ENCODE data around the gene POP5. TPM values are rescaled to one million over a fixed set of nuclear protein-coding genes. Genes with fewer than 3 reads are reported as not detected.
"Not testable (repeated sequence)": the region's sequence is repeated elsewhere in the genome, so short reads cannot be mapped to it uniquely, and the experiment has no call there.

POP5 gene
- total and polyA plus RNA-seq, 12 donors = 31.4 to 158 (median 68.9) TPM

DNA sequence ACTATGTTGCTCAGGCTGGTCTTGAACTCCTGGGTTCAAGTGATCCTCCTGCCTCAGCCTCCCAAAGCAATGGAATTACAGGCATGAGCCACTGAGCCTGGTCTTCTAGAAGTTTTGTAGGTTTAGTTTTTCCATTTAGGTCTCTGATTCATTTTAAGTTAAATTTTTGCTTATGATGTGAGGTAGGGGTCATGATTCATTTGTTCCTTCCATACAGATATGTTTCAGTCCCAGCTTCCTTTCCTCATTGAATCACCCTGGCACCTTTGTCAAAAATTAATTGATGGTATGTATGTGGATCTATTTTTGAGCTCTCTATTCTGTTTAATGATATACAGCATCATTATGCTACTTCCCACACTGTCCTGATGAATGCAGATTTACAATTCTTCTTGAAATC is 33.6 kb upstream of the POP5 start:
- H3K9me3 ChIP-seq (replicated peaks in 1 of 3) = no peaks in the 10 kb centered on the region
- intact Hi-C loops (cut with DNase I) = no loop called here
- no peaks in the 10 kb centered on the region for H3K4me1 ChIP-seq (replicated peaks in 1 of 2)
- H3K36me3 ChIP-seq (replicated peaks in 1 of 2) = no peaks in the 10 kb centered on the region
- H3K27ac ChIP-seq = no peak overlapping the region
- H3K27me3 ChIP-seq = no peaks in the 10 kb centered on the region
- DNase-seq = no peak
- no peak for TF ChIP-seq POLR2A (IDR thresholded peaks at IDR 0.05)
- TF ChIP-seq, protein P1, sequence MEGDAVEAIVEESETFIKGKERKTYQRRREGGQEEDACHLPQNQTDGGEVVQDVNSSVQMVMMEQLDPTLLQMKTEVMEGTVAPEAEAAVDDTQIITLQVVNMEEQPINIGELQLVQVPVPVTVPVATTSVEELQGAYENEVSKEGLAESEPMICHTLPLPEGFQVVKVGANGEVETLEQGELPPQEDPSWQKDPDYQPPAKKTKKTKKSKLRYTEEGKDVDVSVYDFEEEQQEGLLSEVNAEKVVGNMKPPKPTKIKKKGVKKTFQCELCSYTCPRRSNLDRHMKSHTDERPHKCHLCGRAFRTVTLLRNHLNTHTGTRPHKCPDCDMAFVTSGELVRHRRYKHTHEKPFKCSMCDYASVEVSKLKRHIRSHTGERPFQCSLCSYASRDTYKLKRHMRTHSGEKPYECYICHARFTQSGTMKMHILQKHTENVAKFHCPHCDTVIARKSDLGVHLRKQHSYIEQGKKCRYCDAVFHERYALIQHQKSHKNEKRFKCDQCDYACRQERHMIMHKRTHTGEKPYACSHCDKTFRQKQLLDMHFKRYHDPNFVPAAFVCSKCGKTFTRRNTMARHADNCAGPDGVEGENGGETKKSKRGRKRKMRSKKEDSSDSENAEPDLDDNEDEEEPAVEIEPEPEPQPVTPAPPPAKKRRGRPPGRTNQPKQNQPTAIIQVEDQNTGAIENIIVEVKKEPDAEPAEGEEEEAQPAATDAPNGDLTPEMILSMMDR (IDR thresholded peaks at IDR 0.05) = no peak
- H3K4me3 ChIP-seq = no peak overlapping the region

DNA sequence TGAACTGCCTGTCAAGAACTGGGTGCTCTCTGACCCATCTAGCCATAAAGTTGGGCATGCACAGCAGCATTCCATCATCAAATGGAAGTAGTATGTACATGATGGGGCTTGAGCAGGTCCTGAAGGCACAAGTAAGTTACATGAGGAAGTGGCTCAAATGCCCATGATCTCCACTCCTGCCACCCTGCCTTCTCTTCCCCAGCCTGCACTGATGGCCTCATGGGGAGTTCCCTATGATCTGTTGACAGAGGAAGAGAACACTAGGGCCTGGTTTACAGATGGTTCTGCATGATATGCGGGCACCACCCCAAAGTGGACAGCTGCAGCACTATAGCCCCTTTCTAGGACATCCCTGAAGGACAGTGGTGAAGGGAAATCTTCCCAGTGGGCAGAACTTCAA is 30.3 kb upstream of the POP5 start:
- H3K4me1 ChIP-seq (replicated peaks in 1 of 2); H3K36me3 ChIP-seq (replicated peaks in 1 of 2); H3K27me3 ChIP-seq; H3K9me3 ChIP-seq (replicated peaks in 1 of 3); DNase-seq; H3K27ac ChIP-seq; intact Hi-C loops (cut with DNase I); H3K4me3 ChIP-seq: not testable (repeated sequence)
- WGBS, 4 donors = 60 to 90% (median 87%) methylated on average over 1 of the region's 1 CpG

DNA sequence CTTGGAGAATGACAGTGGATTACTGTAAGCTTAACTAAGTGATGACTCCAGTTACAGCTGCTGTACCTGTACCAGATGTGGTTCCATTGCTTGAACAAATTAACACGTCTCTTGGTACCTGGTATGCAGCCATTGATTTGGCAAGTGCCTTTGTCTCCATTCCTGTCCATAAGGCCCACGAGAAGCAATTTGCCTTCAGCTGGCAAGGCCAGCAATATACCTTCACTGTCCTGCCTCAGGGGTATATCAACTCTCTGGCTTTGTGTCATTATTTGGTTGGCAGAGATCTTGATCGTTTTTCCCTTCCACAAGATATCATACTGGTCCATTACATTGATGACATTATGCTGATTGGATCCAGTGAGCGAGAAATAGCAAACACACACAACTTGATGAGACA is 29.4 kb upstream of the POP5 start:
- 69 to 77% (median 70%) methylated on average over 4 of the region's 4 CpGs for WGBS, 4 donors

DNA sequence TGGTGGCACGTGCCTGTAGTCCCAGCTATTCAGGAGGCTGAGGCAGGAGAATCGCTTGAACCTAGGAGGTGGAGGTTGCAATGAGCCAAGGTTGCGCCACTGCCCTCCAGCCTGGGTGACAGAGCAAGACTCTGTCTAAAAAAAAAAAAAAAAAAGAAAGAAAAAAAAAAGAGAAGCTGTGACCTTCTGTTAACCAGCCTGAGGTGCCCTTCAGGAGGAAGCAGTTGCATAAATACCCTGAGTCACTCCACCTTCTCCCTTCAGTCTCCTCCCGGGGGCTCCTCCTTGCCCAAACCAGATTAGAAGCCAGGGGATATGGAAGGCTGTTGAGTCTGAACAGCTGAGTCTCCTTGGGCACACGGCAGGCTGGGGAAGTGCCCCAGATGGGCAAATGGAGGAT is 21.2 kb upstream of the POP5 start:
- Histone ChIP-seq H3K4me1 (replicated peaks in 1 of 2) (peaks cover 13 to 19% of the 10 kb centered on the region in 2 donors), H3K27ac (peak overlapping the region in 1 of 5 donors; percentile 50)
- H3K4me3 ChIP-seq; H3K36me3 ChIP-seq (replicated peaks in 1 of 2); H3K27me3 ChIP-seq; H3K9me3 ChIP-seq (replicated peaks in 1 of 3): not testable (repeated sequence)
- TF ChIP-seq POLR2A (IDR thresholded peaks at IDR 0.05) = peak in 1 of 2 donors; percentile 18
- DNase-seq = peak; percentile 29 to 71 (median 69)
- intact Hi-C loops (cut with DNase I) = loop anchor here in 1 of 2 donors (10.0 kb wide), 1 partner anchor 492 kb away; no protein-coding TSS in a partner anchor
- 24 to 52% (median 33%) methylated on average over 5 of the region's 5 CpGs for WGBS, 4 donors

More for the DNA sequence above, 29.4 kb upstream of the POP5 start:
- no peak for DNase-seq
- Histone ChIP-seq H3K36me3 (replicated peaks in 1 of 2) (no peaks in the 10 kb centered on the region), H3K27me3 (no peaks in the 10 kb centered on the region), H3K9me3 (replicated peaks in 1 of 3) (no peaks in the 10 kb centered on the region), H3K4me3 (no peak overlapping the region), H3K27ac (no peak overlapping the region), H3K4me1 (replicated peaks in 1 of 2) (no peaks in the 10 kb centered on the region)
- intact Hi-C loops (cut with DNase I) = no loop called here
- TF ChIP-seq POLR2A (IDR thresholded peaks at IDR 0.05) = no peak
- TF ChIP-seq, protein P1 (IDR thresholded peaks at IDR 0.05) = no peak

DNA sequence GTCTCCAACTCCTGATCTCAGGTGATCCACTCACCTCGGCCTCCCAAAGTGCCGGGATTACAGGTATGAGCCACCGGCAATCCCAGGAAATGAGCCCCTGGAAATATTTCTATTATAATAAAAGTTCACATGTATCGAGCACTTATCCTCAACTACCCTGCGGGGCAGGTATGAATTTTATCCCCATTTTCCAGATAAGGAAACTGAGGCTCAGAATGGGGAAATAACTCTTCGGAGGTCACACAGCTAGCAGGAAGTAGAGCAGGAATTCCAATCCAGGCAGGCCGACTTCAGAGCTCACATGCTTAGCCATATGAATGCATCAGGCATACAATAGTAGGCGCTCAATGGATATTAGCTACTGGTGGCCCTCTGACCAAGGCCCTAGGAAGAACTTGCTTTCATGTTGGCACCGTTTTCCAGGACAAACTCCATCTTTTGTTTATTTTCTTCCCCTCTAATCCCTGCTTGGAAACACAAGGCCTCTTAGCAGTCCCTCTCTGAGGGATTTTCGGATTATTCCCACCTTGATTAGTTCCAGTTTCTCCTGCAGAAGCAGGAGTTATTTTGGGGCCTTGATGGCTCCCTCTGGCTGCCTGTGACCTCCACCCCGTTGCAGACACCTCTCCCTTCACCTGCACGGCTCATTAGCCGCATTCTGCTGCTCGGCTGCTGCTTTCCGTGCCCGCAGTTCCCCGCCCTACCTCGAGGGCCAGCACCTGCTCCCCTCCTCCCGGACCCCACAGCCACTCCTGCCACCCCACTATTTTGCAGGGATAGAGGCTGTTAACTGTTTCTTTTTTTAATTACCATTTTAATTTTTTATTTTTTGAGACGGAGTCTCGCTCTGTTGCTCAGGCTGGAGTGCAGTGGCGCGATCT is 18.7 kb upstream of the POP5 start:
- intact Hi-C loops (cut with DNase I) = loop anchor here in 1 of 2 donors (10.0 kb wide), 1 partner anchor 495 kb away; no protein-coding TSS in a partner anchor
- 76 to 79% (median 77%) methylated on average over 23 of the region's 23 CpGs for WGBS, 4 donors
- TF ChIP-seq, protein P1 (IDR thresholded peaks at IDR 0.05) = no peak
- TF ChIP-seq POLR2A (IDR thresholded peaks at IDR 0.05) = no peak

More for the DNA sequence above, 18.7 kb upstream of the POP5 start:
- H3K4me1 ChIP-seq (replicated peaks in 1 of 2) = peaks cover 13 to 19% of the 10 kb centered on the region in 2 donors
- H3K27me3 ChIP-seq = no peaks in the 10 kb centered on the region
- H3K4me3 ChIP-seq = no peak overlapping the region
- H3K9me3 ChIP-seq (replicated peaks in 1 of 3) = no peaks in the 10 kb centered on the region
- no peak for DNase-seq
- H3K36me3 ChIP-seq (replicated peaks in 1 of 2) = no peaks in the 10 kb centered on the region
- peak overlapping the region in 4 of 5 donors; percentile 64 to 88 (median 80) for H3K27ac ChIP-seq
